GM06990 (cell line): ENCODE results near the gene DOK7.

Experiments used
- DNase-seq: peaks from one replicate; pipeline ENCODE4 v3.0.0-alpha.2; 2011; ENCODE audit not compliant: insufficient read length; ENCODE audit errors: extremely low read depth
- H3K27me3 ChIP-seq: replicated peaks from 2 replicates; pipeline ENCODE4 v1.6.0; 2011; ENCODE audit warnings: low read length; ENCODE audit not compliant: control insufficient read depth, insufficient read depth
- H3K36me3 ChIP-seq: 2 replicates; pipeline ENCODE4 v1.5.1; 2011; ENCODE audit warnings: low read length; ENCODE audit not compliant: control insufficient read depth, insufficient read depth
- H3K4me3 ChIP-seq: replicated peaks from 2 replicates; pipeline ENCODE4 v1.5.1; 2011; ENCODE audit warnings: low read depth, mild to moderate bottlenecking, control low read depth, low read length
- TF ChIP-seq, protein P1 (sequence below): IDR thresholded peaks from 2 replicates; pipeline ENCODE4 v1.5.1; 2011; ENCODE audit warnings: low read length, control low read depth, mild to moderate bottlenecking, inconsistent platforms; ENCODE audit not compliant: insufficient read depth, poor library complexity, severe bottlenecking

The DOK7 gene

DNA sequence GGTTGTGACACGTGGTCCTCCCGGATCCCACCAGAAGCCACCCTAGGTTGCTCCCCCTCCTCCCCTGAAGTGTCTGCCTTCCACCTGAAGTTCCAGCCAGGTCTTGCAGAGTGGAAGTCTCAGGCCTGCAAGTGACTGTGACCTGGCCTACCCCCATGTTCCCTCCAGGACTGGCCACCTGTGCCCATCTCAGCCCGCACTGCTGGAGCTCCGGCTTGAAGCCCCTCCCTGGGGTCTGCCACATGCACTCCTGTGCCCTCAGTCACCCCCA, 27.5 kb upstream of the DOK7 start:
- H3K36me3 ChIP-seq: no peaks in the 10 kb centered on the region
- no peak overlapping the region for H3K4me3 ChIP-seq
- DNase-seq: no peak
- H3K27me3 ChIP-seq: no peaks in the 10 kb centered on the region; the same call in 1 of the 2 replicates
- TF ChIP-seq, protein P1, sequence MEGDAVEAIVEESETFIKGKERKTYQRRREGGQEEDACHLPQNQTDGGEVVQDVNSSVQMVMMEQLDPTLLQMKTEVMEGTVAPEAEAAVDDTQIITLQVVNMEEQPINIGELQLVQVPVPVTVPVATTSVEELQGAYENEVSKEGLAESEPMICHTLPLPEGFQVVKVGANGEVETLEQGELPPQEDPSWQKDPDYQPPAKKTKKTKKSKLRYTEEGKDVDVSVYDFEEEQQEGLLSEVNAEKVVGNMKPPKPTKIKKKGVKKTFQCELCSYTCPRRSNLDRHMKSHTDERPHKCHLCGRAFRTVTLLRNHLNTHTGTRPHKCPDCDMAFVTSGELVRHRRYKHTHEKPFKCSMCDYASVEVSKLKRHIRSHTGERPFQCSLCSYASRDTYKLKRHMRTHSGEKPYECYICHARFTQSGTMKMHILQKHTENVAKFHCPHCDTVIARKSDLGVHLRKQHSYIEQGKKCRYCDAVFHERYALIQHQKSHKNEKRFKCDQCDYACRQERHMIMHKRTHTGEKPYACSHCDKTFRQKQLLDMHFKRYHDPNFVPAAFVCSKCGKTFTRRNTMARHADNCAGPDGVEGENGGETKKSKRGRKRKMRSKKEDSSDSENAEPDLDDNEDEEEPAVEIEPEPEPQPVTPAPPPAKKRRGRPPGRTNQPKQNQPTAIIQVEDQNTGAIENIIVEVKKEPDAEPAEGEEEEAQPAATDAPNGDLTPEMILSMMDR: no peak

GRCh38 chr4:3436048-3436797, 26.9 kb upstream of the DOK7 start:
- no peaks in the 10 kb centered on the region for H3K36me3 ChIP-seq
- H3K27me3 ChIP-seq: no peaks in the 10 kb centered on the region; the same call in 1 of the 2 replicates
- no peak for DNase-seq
- H3K4me3 ChIP-seq: no peak overlapping the region
- TF ChIP-seq, protein P1: no peak

GRCh38 chr4:3436798-3437581, 26.1 kb upstream of the DOK7 start:
- DNase-seq: no peak
- TF ChIP-seq, protein P1: no peak
- H3K36me3 ChIP-seq: no peaks in the 10 kb centered on the region

GRCh38 chr4:3437582-3437936, 25.5 kb upstream of the DOK7 start:
- no peaks in the 10 kb centered on the region; the same call in 1 of the 2 replicates for H3K27me3 ChIP-seq
- TF ChIP-seq, protein P1: no peak
- no peaks in the 10 kb centered on the region for H3K36me3 ChIP-seq
- no peak for DNase-seq
- H3K4me3 ChIP-seq: no peak overlapping the region

More at GRCh38 chr4:3436798-3437581, 26.1 kb upstream of the DOK7 start:
- H3K4me3 ChIP-seq: no peak overlapping the region
- no peaks in the 10 kb centered on the region; the same call in 1 of the 2 replicates for H3K27me3 ChIP-seq

GRCh38 chr4:3437998-3438846, 24.9 kb upstream of the DOK7 start:
- no peaks in the 10 kb centered on the region; the same call in 1 of the 2 replicates for H3K27me3 ChIP-seq
- TF ChIP-seq, protein P1: no peak
- H3K4me3 ChIP-seq: no peak overlapping the region
- H3K36me3 ChIP-seq: no peaks in the 10 kb centered on the region
- no peak for DNase-seq
